Eye (tissue), 1 donor: ENCODE data around the gene DOCK9.

Experiments
- DNase-seq: peaks from one replicate; pipeline ENCODE4 v3.0.0-alpha.2; 2015

DOCK9 gene

DNA sequence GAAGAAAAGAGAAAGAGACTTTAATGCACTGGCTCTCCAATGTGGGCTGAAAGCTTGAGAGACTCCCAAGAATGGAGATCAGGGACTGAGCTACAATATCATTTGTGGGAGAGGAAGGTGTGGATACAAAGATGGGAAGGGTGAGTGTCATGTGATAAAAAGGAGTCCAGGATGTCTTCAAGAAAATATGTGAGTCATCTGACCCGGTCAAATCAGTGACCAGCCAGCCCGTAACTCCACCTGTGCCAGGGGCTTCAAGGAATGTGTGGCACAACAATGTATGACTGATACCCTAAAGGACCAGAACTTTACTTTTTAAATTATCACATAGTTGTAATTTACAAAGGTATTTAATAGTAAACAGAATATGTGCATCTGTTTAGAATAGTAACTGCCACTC is 97.2 kb downstream of the DOCK9 start:
- no peak for DNase-seq

GRCh38 chr13:98879957-98880356 is 97.9 kb downstream of the DOCK9 start:
- DNase-seq = no peak

DNA sequence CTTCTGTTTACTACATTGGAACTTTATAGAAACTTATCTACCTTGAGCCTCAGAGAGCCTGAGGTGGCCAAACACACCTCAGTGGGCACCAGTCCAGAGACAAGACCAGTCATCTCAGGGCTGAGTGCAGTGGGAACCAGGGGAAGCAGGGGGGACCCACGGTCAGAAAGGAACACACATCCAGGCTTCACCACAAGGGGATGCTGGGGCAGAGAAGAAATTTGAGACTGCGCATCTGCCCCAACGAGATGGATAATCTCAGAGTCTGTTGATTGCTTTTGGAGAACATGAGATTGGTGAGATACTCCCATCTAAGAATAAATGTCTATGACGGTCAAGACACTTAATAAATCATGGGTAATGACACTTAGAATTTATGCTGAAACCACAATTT is 98.7 kb downstream of the DOCK9 start:
- DNase-seq = no peak

- peak; percentile 7 for DNase-seq
Measured at GRCh38 chr13:98878486-98879126, 99.3 kb downstream of the DOCK9 start.

DNA sequence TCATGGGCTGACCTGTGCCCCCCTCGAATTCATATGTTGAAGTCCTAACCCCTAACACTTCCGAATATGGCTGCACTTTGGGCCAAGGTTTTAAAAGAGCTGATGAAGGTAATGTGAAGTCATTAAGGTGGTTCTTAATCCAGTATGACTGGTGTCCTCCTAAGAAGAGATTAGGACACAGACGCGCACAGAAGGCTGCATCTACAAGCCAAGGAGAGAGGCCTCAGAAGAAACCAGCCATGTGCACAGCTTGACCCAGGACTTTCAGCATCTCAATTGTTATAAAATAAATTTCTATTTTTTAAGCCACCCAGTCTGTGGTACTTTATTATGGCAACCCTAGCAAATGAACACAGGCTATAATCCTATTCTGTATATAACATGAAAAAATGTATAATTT is 99.9 kb downstream of the DOCK9 start:
- no peak for DNase-seq

GRCh38 chr13:98877466-98877865 is 100.4 kb downstream of the DOCK9 start:
- no peak for DNase-seq

GRCh38 chr13:98875146-98875729 is 102.6 kb downstream of the DOCK9 start:
- DNase-seq = no peak

DNA sequence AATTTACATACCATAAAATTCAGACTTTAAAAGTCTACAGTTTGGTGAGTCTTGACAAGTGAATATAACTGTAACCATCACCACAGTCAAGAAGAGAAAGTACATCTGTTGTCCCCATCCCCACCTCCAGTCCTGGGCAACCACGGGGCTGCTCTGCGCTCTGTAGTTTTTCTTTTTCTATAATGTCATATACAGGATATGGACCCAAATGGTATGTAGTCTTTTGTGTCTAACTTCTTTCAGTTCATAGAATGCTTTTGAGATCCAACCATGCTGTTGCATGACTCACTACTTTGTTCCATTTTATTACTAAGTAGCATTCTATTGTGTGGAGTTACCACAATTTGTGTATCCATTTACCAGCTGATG is 103.9 kb downstream of the DOCK9 start:
- DNase-seq = no peak

- no peak for DNase-seq
Measured at GRCh38 chr13:98873377-98874028, 104.4 kb downstream of the DOCK9 start.

GRCh38 chr13:98871727-98872126 is 106.1 kb downstream of the DOCK9 start:
- no peak for DNase-seq

GRCh38 chr13:98869408-98870090 is 108.3 kb downstream of the DOCK9 start:
- no peak for DNase-seq

- DNase-seq = no peak
Measured at GRCh38 chr13:98868932-98869331, 108.9 kb downstream of the DOCK9 start.

GRCh38 chr13:98866882-98867281 is 111.0 kb downstream of the DOCK9 start:
- DNase-seq = no peak

- DNase-seq = no peak
Measured at GRCh38 chr13:98860491-98860890, 117.4 kb downstream of the DOCK9 start.

DNA sequence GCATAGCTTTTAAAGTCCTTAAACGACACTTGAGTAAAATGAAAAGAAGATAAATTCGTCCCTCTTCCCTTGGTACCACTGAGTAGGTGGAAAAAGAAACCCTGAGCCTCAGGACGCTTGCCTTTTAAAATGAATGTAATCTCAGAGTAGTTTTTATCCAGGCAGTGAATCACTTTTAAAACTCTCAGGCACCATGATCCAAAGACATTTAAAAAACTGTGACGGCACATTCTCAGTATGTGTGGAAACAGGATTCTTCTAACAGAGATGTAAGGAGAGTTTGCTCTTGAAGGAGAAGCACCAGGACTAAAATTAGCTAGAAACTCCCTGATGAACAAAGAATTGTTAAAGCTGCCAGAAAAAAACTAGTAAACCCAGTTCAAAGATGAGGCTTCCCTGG is 119.7 kb downstream of the DOCK9 start:
- DNase-seq = no peak

- no peak for DNase-seq
Measured at GRCh38 chr13:98856983-98857382, 120.9 kb downstream of the DOCK9 start.

DNA sequence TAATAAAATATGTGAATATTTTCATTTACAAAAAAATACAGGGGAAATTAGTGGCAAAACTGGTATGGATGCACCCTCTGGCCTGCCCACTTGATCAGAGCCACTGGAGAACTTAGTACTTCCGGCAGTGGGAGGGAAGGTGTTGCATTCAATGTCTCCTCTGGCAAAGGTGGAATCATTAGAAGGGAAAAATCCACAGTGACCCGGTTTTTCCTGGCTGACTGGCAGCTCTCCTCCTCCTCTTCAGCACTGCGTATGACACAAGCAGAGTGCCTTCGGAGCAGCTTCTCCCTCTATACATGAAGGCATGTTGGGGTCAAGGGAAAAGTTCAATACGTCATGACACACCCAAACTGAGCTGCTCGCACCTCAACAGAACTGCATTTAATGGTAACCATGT is 123.4 kb downstream of the DOCK9 start:
- DNase-seq = no peak

DNA sequence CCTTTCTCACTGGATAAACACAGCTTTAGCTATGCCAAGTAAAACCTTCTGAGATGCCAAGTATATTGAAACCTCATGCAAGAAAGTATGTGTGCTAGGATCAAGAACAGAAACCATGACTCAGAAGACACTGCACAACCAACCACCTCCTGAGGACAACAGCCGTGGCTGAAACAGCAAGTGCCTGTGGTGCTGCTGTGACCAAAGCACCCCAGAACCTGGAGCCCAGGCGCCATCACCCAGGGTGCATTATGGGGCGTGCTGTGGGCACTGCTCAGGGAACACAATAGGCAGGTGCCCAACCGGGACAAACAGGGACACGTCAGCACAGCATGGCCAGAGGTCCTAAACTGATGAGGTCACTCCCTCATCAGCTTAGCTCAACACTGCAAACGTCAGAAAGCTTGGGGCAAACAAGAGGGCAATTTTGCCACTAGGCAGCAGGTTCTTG is 124.1 kb downstream of the DOCK9 start:
- no peak for DNase-seq

DNA sequence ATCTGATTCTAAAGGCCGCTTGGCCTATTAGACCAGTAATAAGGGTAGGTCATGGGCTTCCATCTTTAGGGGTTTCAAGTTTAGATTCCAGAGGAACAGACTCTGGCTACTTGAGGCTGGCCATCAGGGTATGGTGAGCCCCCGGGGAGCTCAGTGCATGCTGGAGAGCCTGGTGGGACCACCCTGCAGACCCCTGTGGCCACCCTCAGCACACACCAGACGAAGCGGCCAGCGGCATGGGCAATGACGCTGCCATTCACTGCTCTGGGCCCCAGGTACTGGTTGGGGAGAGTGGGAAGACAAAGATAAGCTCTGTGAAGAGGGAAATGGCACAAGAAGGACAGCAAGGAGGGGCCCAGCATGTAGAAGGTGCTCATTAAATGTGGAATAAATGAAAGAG is 126.6 kb downstream of the DOCK9 start:
- DNase-seq = no peak

GRCh38 chr13:98848746-98849145 is 129.1 kb downstream of the DOCK9 start:
- no peak for DNase-seq

DNA sequence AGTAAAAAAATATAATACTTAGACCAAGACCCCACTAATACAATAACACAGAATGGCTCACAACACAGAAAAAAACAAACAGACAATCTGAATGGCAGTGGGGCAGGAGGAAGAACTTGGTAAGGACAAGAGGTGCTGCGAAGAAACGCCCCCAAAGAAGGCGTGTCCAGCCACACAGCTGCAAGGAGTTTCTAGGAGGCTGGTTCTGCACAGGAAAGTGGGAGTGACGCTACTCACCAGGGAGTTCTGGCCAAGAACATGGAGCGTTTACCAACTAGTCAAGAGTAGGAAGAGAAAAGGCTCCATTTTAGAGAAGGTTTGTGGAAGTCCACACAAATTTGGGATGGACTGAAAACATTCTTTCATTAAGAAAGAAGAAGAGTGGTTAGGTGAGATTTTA is 130.1 kb downstream of the DOCK9 start:
- DNase-seq = no peak

DNA sequence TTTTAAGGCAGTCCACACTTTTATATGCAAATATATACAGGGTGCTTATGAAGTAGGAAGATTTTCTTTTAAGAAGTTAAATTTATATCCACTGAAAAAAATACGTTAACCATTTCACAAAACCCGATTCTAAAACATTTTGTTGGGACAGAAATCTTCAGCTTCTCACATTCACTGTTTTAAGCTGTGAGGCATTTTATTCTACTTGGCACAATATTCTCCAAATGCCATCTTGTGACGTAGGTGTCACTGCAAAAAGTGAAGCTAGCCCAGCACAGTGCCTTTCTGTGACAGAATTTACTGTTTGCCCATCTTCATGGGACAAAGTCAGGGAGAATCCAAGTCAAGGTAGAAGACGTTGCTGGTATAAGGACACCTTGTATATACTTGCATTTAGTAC is 130.9 kb downstream of the DOCK9 start:
- no peak for DNase-seq

DNA sequence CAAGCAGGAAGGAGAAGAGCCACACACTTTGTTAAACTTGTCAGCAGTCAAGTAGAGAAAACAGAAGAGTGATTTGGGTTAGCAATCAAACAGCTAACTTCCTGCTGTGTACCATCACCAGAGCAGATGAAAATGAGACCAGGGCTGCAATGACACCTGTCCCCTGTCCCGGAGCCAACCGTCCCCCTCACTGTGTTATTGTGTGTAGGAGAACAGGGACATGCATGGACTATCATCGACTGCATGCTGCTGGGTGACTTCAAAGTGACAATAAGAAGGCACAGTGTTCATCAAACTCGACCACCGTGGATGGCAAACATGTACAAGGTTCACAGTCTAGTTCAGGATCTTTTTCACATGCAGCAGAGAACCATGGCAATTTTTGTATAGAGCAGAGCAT is 131.3 kb downstream of the DOCK9 start:
- no peak for DNase-seq

GRCh38 chr13:98845742-98846141 is 132.1 kb downstream of the DOCK9 start:
- no peak for DNase-seq
